Ishikawa (cell line): Measurements from ENCODE around the gene BIRC3.

Experiments
- CEBPB ChIP-seq: IDR thresholded peaks from 2 replicates; pipeline ENCODE4 v1.6.1; 2012
- EGR1 ChIP-seq: IDR thresholded peaks from 2 replicates; pipeline ENCODE4 v1.6.1; 2012
- EP300 ChIP-seq: IDR thresholded peaks from 2 replicates; pipeline ENCODE4 v1.6.1; 2012; ENCODE audit warnings: borderline replicate concordance
- FOXM1 ChIP-seq: IDR thresholded peaks from 2 replicates; pipeline ENCODE4 v1.6.1; 2012; ENCODE audit warnings: low read depth, borderline replicate concordance
- RAD21 ChIP-seq: IDR thresholded peaks from 2 replicates; pipeline ENCODE4 v1.6.1; 2012; ENCODE audit warnings: low read depth
- TAF1 ChIP-seq: IDR thresholded peaks from 2 replicates; pipeline ENCODE4 v1.6.1; 2012; ENCODE audit warnings: low read depth, mild to moderate bottlenecking
- TCF12 ChIP-seq: IDR thresholded peaks from 2 replicates; pipeline ENCODE4 v1.6.1; 2012; ENCODE audit warnings: low read depth
- TEAD4 ChIP-seq: IDR thresholded peaks from 2 replicates; pipeline ENCODE4 v1.6.1; 2012
- USF1 ChIP-seq: IDR thresholded peaks from 2 replicates; pipeline ENCODE4 v1.6.1; 2012
- YY1 ChIP-seq: IDR thresholded peaks from 2 replicates; pipeline ENCODE4 v1.6.1; 2012; ENCODE audit warnings: low read depth
- ZBTB7A ChIP-seq: IDR thresholded peaks from 2 replicates; pipeline ENCODE4 v1.6.1; 2012; ENCODE audit warnings: low read depth
- TF ChIP-seq, protein P1 (sequence below): IDR thresholded peaks from 2 replicates; pipeline ENCODE4 v1.6.1; 2012; ENCODE audit warnings: low read depth, mild to moderate bottlenecking
- TF ChIP-seq, protein P2 (sequence below): IDR thresholded peaks from 2 replicates; pipeline ENCODE4 v1.6.1; 2012

DNA sequence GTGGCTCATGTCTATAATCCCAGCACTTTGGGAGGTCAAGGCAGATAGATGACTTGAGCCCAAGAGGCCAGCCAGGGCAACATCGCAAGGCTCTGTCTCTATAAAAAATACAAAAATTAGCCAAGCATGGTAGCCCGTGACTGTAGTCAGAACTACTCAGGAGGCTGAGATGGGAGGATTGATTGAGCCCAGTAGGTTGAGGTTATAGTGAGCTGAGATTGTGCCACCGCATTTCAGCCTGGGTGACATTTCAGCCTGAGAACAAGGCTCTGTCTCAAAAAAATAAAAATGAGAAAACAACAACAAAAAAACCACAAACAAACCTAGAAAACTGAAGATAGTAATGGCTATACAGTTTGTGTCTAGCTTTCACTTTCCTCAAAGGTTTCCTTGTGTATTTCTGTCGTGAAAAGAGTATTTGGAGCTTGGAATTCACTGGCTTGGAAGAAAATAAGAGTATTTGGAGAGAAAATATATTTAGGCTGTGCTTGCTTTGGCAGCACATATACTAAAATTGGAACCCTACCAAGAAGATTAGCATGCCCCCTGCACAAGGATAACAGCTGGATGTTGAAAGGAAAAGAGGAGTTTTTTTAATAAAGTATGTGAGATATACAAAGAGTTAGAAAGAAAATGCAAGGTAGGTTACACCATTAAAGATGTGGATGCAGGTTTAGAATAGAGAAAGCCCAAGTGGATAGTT is 3.9 kb upstream of the BIRC3 start:
- TF ChIP-seq FOXM1, result no peak
- TF ChIP-seq EP300, result no peak
- TF ChIP-seq YY1, result no peak
- no peak for TF ChIP-seq EGR1
- TF ChIP-seq RAD21, result no peak
- TF ChIP-seq TEAD4, result no peak
- TF ChIP-seq TAF1, result no peak
- no peak for TF ChIP-seq TCF12
- TF ChIP-seq USF1, result no peak
- TF ChIP-seq ZBTB7A, result no peak
- TF ChIP-seq CEBPB, result no peak
- TF ChIP-seq, protein P1, sequence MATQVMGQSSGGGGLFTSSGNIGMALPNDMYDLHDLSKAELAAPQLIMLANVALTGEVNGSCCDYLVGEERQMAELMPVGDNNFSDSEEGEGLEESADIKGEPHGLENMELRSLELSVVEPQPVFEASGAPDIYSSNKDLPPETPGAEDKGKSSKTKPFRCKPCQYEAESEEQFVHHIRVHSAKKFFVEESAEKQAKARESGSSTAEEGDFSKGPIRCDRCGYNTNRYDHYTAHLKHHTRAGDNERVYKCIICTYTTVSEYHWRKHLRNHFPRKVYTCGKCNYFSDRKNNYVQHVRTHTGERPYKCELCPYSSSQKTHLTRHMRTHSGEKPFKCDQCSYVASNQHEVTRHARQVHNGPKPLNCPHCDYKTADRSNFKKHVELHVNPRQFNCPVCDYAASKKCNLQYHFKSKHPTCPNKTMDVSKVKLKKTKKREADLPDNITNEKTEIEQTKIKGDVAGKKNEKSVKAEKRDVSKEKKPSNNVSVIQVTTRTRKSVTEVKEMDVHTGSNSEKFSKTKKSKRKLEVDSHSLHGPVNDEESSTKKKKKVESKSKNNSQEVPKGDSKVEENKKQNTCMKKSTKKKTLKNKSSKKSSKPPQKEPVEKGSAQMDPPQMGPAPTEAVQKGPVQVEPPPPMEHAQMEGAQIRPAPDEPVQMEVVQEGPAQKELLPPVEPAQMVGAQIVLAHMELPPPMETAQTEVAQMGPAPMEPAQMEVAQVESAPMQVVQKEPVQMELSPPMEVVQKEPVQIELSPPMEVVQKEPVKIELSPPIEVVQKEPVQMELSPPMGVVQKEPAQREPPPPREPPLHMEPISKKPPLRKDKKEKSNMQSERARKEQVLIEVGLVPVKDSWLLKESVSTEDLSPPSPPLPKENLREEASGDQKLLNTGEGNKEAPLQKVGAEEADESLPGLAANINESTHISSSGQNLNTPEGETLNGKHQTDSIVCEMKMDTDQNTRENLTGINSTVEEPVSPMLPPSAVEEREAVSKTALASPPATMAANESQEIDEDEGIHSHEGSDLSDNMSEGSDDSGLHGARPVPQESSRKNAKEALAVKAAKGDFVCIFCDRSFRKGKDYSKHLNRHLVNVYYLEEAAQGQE, result no peak
- TF ChIP-seq, protein P2, sequence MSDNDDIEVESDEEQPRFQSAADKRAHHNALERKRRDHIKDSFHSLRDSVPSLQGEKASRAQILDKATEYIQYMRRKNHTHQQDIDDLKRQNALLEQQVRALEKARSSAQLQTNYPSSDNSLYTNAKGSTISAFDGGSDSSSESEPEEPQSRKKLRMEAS, result no peak
